NCI-H748 treated with DMSO at 0.1 percent for 48 hours (cell line): ENCODE results near the gene CFAP92.
"Not testable (repeated sequence)": the region's sequence is repeated elsewhere in the genome, so short reads cannot be mapped to it uniquely, and the experiment has no call there.

Source experiments
- DNase-seq: peaks from one replicate; lab custom pipeline; 2025; lab: John Stamatoyannopoulos, UW

The CFAP92 gene

DNA sequence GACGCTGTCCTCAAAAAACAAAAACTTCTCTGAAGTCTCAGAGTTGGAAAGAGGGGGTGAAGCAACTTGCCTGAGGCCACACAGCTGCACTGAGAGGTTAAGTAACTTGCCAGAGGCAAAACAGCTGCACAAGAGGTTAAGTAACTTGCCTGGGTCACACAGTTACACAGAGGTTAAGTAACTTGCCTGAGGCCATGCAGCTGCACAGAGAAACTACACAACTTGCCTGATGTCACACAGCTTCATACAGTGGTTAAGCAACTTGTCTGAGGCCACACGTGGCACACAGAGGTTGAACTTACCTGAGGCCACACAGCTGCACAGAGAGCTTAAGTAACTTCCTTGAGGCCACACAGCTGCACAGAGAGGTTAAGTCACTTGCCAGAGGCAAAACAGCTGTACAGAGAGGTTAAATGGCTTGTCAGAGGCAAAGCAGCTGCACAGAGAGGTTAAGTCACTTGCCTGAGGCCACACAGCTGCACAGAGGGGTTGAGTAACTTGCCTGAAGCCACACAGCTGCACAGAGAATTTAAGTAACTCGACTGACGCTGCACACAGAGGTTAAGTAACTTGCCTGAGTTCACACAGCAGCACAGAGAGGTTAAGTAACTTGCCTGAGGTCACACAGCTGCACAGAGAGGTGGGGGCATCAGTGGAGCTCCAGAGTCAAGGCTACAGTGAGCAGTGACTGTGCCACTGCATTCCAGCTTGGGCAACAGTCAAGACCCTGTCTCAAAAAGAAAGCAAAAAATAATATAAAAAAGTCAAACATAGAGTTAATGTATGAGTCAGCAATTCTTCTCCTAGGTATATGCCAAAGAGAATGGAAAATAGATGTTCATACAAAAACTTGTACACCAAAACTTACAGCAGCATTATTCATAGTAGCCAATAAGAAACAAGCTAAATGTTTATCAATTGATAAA lies 126.4 kb downstream of the CFAP92 start:
- DNase-seq: no peak

DNA sequence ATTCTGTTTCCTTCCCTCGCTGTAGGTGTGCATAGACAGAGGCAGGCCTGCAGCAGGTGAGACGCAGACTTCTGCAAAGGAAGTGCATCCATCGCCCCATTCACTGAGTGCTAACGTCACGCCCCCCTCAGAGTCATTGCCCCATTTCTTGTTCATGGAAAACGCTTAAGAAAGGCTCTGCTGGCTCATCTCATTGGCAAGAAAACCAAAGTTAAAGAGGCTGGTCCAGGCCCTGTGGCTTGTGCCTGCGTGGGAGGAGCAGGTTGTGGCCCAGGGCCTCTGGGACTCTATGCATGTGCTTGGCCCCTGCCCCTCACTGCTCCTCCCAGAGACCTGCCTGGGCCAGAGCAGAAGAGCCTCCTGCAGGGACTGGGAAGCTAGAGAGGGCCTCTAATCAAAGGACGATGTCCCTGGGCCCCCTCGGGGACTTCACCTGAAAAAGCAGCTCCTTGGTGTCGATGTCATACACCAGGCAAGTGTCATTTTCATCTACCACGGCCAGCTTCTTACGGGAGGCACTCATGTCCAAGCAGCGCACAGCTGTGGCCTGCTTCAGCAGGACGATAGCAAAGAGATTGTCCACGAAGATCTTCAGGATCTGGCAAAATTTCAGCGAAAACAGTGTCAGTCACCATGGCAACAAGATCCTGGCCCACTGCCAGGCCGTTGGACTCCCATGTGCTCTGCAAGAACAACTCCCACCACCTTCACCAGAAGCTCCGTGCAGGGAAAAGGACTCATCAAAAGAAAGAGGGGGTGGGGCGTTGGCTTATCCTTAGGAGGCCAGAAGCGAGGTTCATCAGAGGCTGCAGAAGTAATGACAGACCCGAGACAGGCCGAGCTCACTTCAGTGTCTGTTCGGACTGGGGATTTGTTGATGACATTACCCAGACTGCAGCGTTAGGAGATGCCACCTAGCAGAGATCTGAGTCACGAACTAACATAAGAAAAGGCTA lies 128.7 kb downstream of the CFAP92 start:
- DNase-seq: not testable (repeated sequence)

DNA sequence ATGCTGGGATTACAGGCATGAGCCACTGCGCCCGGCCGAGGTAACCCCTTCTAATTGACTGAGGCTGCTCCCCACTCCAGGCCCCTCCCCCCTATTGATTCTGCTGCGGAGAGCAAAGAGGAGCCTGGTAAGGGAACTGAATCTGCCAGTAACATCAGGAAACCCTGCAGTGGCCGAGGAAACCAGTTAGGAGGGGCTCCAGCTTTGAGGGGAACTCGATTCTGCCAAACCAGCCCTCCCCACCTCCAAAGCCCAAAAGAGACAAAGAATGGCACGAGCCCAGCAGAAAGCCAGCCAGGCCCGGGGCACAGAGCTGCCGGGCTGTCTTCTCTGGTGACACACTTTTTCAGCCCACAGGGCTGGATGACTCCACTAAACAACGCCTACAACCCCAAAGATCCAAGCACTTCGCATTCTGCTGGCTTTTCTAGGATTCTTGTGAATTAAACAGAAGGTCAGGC lies 129.5 kb downstream of the CFAP92 start:
- no peak for DNase-seq

DNA sequence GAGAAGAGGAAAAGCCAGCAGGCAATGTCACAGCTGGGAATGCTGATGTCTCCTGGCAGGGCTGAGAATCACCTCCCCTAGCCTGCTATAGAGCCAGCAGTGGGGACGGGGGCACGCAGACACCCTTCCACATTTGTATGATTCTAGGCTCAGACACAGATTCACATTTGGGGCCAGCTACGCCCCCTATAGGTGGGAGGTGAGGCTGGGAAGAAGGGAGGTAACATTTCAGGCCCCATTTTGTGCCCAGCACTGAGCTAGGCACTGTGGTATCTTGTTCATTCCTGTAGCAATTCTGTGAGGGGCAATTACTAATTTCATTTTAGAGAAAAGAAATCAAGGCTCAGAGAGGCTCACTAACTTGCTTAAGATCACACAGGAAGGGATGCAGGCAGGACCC lies 130.3 kb downstream of the CFAP92 start:
- no peak for DNase-seq

DNA sequence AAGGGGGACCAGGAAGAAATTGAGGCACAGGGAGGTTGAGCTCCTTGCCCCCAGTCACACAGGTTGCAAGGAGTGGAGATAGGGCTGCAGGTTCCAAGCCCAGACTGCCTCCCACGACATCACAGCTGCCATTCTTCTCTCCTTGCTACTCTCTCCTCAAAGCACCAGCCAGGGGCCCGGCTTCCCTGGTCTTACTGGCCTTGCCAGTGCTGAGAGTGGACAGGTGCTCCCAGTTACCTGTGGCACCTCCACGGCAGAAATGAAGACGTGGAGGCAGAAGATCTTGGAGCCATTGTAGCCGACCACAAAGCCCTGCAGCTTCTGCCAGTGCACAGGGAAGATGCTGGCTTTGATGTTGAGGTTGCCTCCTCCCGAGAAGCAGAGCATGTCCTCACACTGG lies 132.4 kb downstream of the CFAP92 start:
- no peak for DNase-seq
